Stromal cell of bone marrow (primary cell): ENCODE measurements around the gene KIF13A.
"Not testable (repeated sequence)": the region's sequence is repeated elsewhere in the genome, so short reads cannot be mapped to it uniquely, and the experiment has no call there.

ENCODE experiments used
- DNase-seq: peaks from one replicate; pipeline ENCODE4 v3.0.0-alpha.2; 2012; ENCODE audit warnings: low read depth

KIF13A gene

GRCh38 chr6:17932330-17932852 is 55.0 kb downstream of the KIF13A start:
- DNase-seq = peak; percentile 86

- DNase-seq = no peak
Observed at GRCh38 chr6:17931227-17931626, 56.2 kb downstream of the KIF13A start.

GRCh38 chr6:17930321-17930993 is 57.0 kb downstream of the KIF13A start:
- DNase-seq = no peak

GRCh38 chr6:17928514-17929430 is 58.7 kb downstream of the KIF13A start:
- DNase-seq = no peak

GRCh38 chr6:17927705-17928104 is 59.7 kb downstream of the KIF13A start:
- DNase-seq = no peak

- DNase-seq = no peak
Observed at GRCh38 chr6:17923401-17923863, 64.0 kb downstream of the KIF13A start.

GRCh38 chr6:17921454-17921853 is 66.0 kb downstream of the KIF13A start:
- DNase-seq = no peak

- no peak for DNase-seq
Observed at GRCh38 chr6:17919496-17919895, 67.9 kb downstream of the KIF13A start.

GRCh38 chr6:17917837-17918763 is 69.3 kb downstream of the KIF13A start:
- no peak for DNase-seq

GRCh38 chr6:17914651-17915050 is 72.8 kb downstream of the KIF13A start:
- no peak for DNase-seq

- no peak for DNase-seq
Observed at GRCh38 chr6:17912521-17912920, 74.9 kb downstream of the KIF13A start.

GRCh38 chr6:17911656-17912055 is 75.8 kb downstream of the KIF13A start:
- not testable (repeated sequence) for DNase-seq

- no peak for DNase-seq
Observed at GRCh38 chr6:17910189-17910588, 77.2 kb downstream of the KIF13A start.

GRCh38 chr6:17908831-17909230 is 78.6 kb downstream of the KIF13A start:
- no peak for DNase-seq

GRCh38 chr6:17907406-17908229 is 79.8 kb downstream of the KIF13A start:
- peak; percentile 99 for DNase-seq

GRCh38 chr6:17905611-17906592 is 81.5 kb downstream of the KIF13A start:
- peak; percentile 79 for DNase-seq

GRCh38 chr6:17904491-17905120 is 82.8 kb downstream of the KIF13A start:
- no peak for DNase-seq

- DNase-seq = no peak
Observed at GRCh38 chr6:17902974-17903373, 84.5 kb downstream of the KIF13A start.

- DNase-seq = no peak
Observed at GRCh38 chr6:17901493-17901892, 85.9 kb downstream of the KIF13A start.
